CD14-positive monocyte (primary cell): ENCODE data around the gene CPSF3. TPM values are rescaled to one million over a fixed set of nuclear protein-coding genes. Genes with fewer than 3 reads are reported as not detected.

Source experiments
- DNase-seq, 3 donors: peaks; one replicate each; pipeline ENCODE4 v3.0.0-alpha.2; 2011 to 2022
- H2AFZ ChIP-seq: 2 replicates; pipeline ENCODE4 v1.6.0; 2012; ENCODE audit warnings: mild to moderate bottlenecking, low read depth, low read length, inconsistent platforms; ENCODE audit not compliant: insufficient read depth, poor library complexity, severe bottlenecking
- H3K27ac ChIP-seq, 2 donors: 1 replicate in 1 of 2; 2 replicates in 1 of 2; pipeline ENCODE4 v1.5.1; 2012 to 2013; ENCODE audit warnings: low read length in 2 of 2, control low read depth in 1 of 2, inconsistent platforms in 1 of 2, low read depth in 1 of 2, mild to moderate bottlenecking in 1 of 2
- H3K27me3 ChIP-seq, 2 donors: one replicate each; pipeline versions ENCODE4 v1.6.0 to v1.6.1; 2011 to 2013; ENCODE audit warnings: low read length in 2 of 2; ENCODE audit not compliant: control insufficient read depth in 2 of 2, insufficient read depth in 2 of 2
- H3K36me3 ChIP-seq, 2 donors: replicated peaks in 1 of 2; 1 replicate in 1 of 2; 2 replicates in 1 of 2; pipeline versions ENCODE4 v1.5.1 to v1.6.1; 2012 to 2013; ENCODE audit warnings: low read length in 2 of 2, control low read depth in 1 of 2, inconsistent platforms in 1 of 2, mild to moderate bottlenecking in 1 of 2; ENCODE audit not compliant: insufficient read depth in 2 of 2, control insufficient read depth in 1 of 2
- H3K4me1 ChIP-seq, 2 donors: 1 replicate in 1 of 2; 2 replicates in 1 of 2; pipeline versions ENCODE4 v1.5.1 to v1.6.1; 2012 to 2013; ENCODE audit warnings: low read length in 2 of 2, control low read depth in 1 of 2, inconsistent platforms in 1 of 2, mild to moderate bottlenecking in 1 of 2, moderate library complexity in 1 of 2; ENCODE audit not compliant: insufficient read depth in 2 of 2, control insufficient read depth in 1 of 2
- H3K4me2 ChIP-seq: replicated peaks from 2 replicates; pipeline ENCODE3; 2012; ENCODE audit warnings: low read length, moderate library complexity, mild to moderate bottlenecking; ENCODE audit not compliant: poor library complexity, severe bottlenecking; ENCODE audit errors: extremely low read depth
- H3K4me3 ChIP-seq, 3 experiments: fragments of 200-600 bp in 1 of 3; sonication (generic) in 1 of 3; replicated peaks in 1 of 3; 1 replicate in 2 of 3; 2 replicates in 1 of 3; pipeline ENCODE4 v1.5.1; 2011 to 2013; ENCODE audit warnings: low read length in 3 of 3, mild to moderate bottlenecking in 3 of 3, control low read depth in 2 of 3, low read depth in 2 of 3, inconsistent platforms in 1 of 3, moderate library complexity in 1 of 3
- H3K79me2 ChIP-seq: 2 replicates; pipeline ENCODE4 v1.6.0; 2012; ENCODE audit warnings: mild to moderate bottlenecking, control low read depth, inconsistent platforms, low read length, moderate library complexity; ENCODE audit not compliant: insufficient read depth
- H3K9ac ChIP-seq: 2 replicates; pipeline ENCODE4 v1.6.0; 2017; ENCODE audit warnings: low read length, mild to moderate bottlenecking; ENCODE audit not compliant: insufficient read depth, poor library complexity, severe bottlenecking
- H3K9me3 ChIP-seq, 2 donors: replicated peaks in 1 of 2; 1 replicate in 1 of 2; 2 replicates in 1 of 2; pipeline versions ENCODE4 v1.5.1 to v1.6.1; 2012 to 2013; ENCODE audit warnings: low read length in 2 of 2, control low read depth in 1 of 2; ENCODE audit not compliant: control insufficient read depth in 1 of 2, insufficient read depth in 1 of 2
- H4K20me1 ChIP-seq: 2 replicates; pipeline ENCODE4 v1.6.0; 2012; ENCODE audit warnings: mild to moderate bottlenecking, low read length, control low read depth, moderate library complexity; ENCODE audit not compliant: insufficient read depth
- H3K27ac Mint-ChIP-seq, 7 donors: one replicate each; pipeline ENCODE4 v1.8.0; 2020; ENCODE audit warnings: mild to moderate bottlenecking in 7 of 7, mixed read lengths in 7 of 7, moderate library complexity in 6 of 7, inconsistent platforms in 2 of 7
- H3K27me3 Mint-ChIP-seq, 3 donors: one replicate each; pipeline ENCODE4 v1.8.0; 2021 to 2022; ENCODE audit warnings: low read depth in 3 of 3, mild to moderate bottlenecking in 3 of 3, mixed read lengths in 3 of 3, moderate library complexity in 3 of 3, inconsistent platforms in 1 of 3
- H3K36me3 Mint-ChIP-seq, 2 donors: one replicate each; pipeline ENCODE4 v1.8.0; 2020; ENCODE audit warnings: mixed read lengths in 2 of 2, inconsistent platforms in 1 of 2, mild to moderate bottlenecking in 1 of 2
- H3K4me1 Mint-ChIP-seq: one replicate; pipeline ENCODE4 v1.8.0; 2020; ENCODE audit warnings: mild to moderate bottlenecking, mixed read lengths
- H3K4me3 Mint-ChIP-seq, 2 donors: one replicate each; pipeline ENCODE4 v1.8.0; 2020; ENCODE audit warnings: mild to moderate bottlenecking in 2 of 2, mixed read lengths in 2 of 2, moderate library complexity in 1 of 2
- H3K9me3 Mint-ChIP-seq, 7 donors: one replicate each; pipeline ENCODE4 v1.8.0; 2020 to 2022; ENCODE audit warnings: mixed read lengths in 7 of 7, mild to moderate bottlenecking in 6 of 7, moderate library complexity in 6 of 7, inconsistent platforms in 2 of 7
- WGBS: methylation state at CpG from one replicate; pipeline ENCODE4 v1.1.5; 2013; ENCODE audit warnings: missing lambda C conversion rate; ENCODE audit not compliant: insufficient coverage; 5-methylcytosine and 5-hydroxymethylcytosine counted together
- intact Hi-C, 2 donors: fragments of 100-400 bp; cut with micrococcal nuclease; formaldehyde crosslinking; loops; one replicate each; pipeline versions ENCODE4 v1.15.0 to v1.15.1; 2023
- polyA plus RNA-seq, 3 donors: library from polyadenylated mRNA; depleted of rRNA in 1 of 3; unstranded in 2 of 3; stranded (reverse) in 1 of 3; fragments of 300-500 nt in 2 of 3; fragments of >200 nt in 1 of 3; fragmentation: Illumina TruSeq in 2 of 3; gene quantifications; 1 replicate in 2 of 3; 2 replicates in 1 of 3; pipeline ENCODE4 v1.2.3, GENCODE V29; 2012 to 2021
- TF ChIP-seq, protein P1 (sequence below): fragments of 200-600 bp; IDR thresholded peaks from one replicate; pipeline ENCODE4 v1.8.0; 2022; ENCODE audit warnings: antibody characterized with exemption, mild to moderate bottlenecking

The CPSF3 gene
- polyA plus RNA-seq, 3 donors, result 17.2 to 34.0 (median 26.6) TPM

DNA sequence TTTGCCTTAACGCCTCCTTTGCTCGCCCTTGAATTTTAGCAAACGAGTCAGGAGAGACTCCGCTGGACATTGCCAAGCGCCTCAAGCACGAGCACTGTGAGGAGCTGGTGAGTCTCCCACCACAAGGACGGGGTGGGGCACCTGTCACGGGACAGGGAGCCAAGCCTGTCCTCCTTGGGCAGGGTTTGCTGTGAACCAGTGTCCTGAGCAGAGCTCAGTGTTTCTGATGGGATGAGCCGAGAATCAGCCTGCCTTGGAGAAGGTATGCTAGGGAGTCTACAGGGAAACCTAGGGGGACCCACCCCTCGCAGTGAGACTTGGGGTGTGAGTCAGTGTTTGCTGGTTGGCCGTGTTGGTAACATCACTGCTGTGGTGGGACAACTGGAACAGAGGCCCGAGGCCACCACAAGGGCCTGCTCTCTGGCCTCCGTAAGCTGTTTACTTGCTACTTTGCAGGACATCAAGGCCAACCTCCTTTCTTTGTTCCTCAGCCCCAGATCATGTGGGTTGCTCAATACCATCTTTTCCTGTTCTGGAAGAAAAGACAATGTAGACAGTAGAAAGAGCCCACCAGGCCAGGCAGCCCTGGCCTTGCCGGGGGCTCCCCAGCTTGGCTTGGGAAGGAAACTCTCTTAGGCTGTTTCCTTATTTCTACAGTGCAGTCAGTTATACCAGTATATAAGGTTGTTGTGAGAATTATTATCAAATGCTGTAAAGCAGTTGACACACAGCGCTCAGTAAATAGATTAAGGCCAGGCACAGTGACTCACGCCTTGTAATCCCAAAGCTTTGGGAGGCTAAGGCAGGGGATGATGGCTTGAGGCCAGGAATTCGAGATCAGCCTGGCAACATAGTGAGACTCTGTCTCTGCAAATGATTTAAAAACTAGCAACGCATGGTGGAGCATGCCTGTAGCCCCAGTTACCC lies 42.5 kb upstream of the CPSF3 start:
- DNase-seq, result no peak
- 84% methylated on average over 16 of the region's 18 CpGs for WGBS
- no peak overlapping the region for H3K4me3 Mint-ChIP-seq

DNA sequence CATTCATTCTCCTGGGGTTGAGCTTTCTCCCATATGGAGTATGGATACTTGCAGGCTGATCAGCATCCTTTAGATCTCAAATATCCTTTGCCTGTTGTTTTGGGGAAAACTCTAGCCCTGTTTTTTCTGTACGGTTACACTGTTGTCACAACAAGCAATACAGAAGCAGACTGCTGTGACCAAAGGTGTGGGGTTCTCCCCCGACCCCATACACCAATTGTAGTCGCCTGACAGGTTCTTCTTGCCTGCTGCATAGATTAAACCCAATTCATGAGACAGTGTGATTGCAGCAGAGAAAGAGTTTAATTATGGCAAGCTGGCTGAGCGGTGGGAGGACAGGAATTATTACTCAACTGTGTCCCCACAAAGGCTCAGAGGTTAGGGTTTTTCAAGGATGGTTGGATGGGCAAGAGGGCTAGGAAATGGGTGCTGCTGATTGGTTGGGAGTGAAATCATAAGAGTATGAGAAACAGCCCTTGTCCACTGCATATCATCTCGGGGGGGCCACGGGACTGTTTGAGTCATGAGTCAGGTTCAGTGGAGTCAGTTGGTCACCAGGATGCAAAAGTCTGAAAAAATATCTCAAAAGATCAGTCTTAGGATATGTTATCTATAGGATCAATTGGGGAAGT lies 40.7 kb upstream of the CPSF3 start:
- Histone ChIP-seq H3K4me2 (no peak overlapping the region), H3K27me3 (no peaks in the 10 kb centered on the region), H3K9me3 (no peaks in the 10 kb centered on the region), H4K20me1 (no peaks in the 10 kb centered on the region), H2AFZ (no peak overlapping the region), H3K4me1 (peaks cover 0 to 2% of the 10 kb centered on the region in 2 donors), H3K9ac (no peak overlapping the region), H3K36me3 (no peaks in the 10 kb centered on the region), H3K79me2 (no peaks in the 10 kb centered on the region), H3K4me3 (no peak overlapping the region), H3K27ac (no peak overlapping the region)
- no peak for DNase-seq
- Mint-ChIP-seq H3K36me3 (peaks cover 0 to 7% of the 10 kb centered on the region in 2 donors), H3K27me3 (peaks cover 0 to 2% (median 0%) of the 10 kb centered on the region in 3 donors), H3K9me3 (peaks cover 0 to 11% (median 2%) of the 10 kb centered on the region in 7 donors), H3K4me3 (no peak overlapping the region), H3K4me1 (peaks cover 5% of the 10 kb centered on the region), H3K27ac (no peak overlapping the region)
- intact Hi-C loops, result no loop called here
- TF ChIP-seq, protein P1, sequence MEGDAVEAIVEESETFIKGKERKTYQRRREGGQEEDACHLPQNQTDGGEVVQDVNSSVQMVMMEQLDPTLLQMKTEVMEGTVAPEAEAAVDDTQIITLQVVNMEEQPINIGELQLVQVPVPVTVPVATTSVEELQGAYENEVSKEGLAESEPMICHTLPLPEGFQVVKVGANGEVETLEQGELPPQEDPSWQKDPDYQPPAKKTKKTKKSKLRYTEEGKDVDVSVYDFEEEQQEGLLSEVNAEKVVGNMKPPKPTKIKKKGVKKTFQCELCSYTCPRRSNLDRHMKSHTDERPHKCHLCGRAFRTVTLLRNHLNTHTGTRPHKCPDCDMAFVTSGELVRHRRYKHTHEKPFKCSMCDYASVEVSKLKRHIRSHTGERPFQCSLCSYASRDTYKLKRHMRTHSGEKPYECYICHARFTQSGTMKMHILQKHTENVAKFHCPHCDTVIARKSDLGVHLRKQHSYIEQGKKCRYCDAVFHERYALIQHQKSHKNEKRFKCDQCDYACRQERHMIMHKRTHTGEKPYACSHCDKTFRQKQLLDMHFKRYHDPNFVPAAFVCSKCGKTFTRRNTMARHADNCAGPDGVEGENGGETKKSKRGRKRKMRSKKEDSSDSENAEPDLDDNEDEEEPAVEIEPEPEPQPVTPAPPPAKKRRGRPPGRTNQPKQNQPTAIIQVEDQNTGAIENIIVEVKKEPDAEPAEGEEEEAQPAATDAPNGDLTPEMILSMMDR, result no peak
- WGBS, result 91% methylated on average over 5 of the region's 6 CpGs

More for the DNA sequence above, 42.5 kb upstream of the CPSF3 start:
- Histone ChIP-seq H3K4me1 (peaks cover 0 to 2% of the 10 kb centered on the region in 2 donors), H3K4me3 (no peak overlapping the region), H3K4me2 (no peak overlapping the region), H3K36me3 (no peaks in the 10 kb centered on the region), H3K9ac (no peak overlapping the region), H3K27ac (no peak overlapping the region), H3K9me3 (no peaks in the 10 kb centered on the region), H4K20me1 (no peaks in the 10 kb centered on the region), H3K79me2 (no peaks in the 10 kb centered on the region), H3K27me3 (no peaks in the 10 kb centered on the region), H2AFZ (no peak overlapping the region)
- Mint-ChIP-seq H3K4me1 (peaks cover 5% of the 10 kb centered on the region), H3K36me3 (peaks cover 0 to 6% of the 10 kb centered on the region in 2 donors), H3K27me3 (peaks cover 0 to 2% (median 0%) of the 10 kb centered on the region in 3 donors), H3K9me3 (no peaks in the 10 kb centered on the region), H3K27ac (peak overlapping the region in 1 of 7 donors; percentile 19)
- TF ChIP-seq, protein P1, result no peak
- intact Hi-C loops, result no loop called here
